ENCODE measurements around the gene RAB3C.
"Not testable (repeated sequence)": the region's sequence is repeated elsewhere in the genome, so short reads cannot be mapped to it uniquely, and the experiment has no call there.

GRCh38 chr5:58710425-58710824 lies 127.5 kb downstream of the RAB3C start:
- TF ChIP-seq POLR2A (IDR thresholded peaks at IDR 0.05) = not testable (repeated sequence)
- TF ChIP-seq, protein P1, sequence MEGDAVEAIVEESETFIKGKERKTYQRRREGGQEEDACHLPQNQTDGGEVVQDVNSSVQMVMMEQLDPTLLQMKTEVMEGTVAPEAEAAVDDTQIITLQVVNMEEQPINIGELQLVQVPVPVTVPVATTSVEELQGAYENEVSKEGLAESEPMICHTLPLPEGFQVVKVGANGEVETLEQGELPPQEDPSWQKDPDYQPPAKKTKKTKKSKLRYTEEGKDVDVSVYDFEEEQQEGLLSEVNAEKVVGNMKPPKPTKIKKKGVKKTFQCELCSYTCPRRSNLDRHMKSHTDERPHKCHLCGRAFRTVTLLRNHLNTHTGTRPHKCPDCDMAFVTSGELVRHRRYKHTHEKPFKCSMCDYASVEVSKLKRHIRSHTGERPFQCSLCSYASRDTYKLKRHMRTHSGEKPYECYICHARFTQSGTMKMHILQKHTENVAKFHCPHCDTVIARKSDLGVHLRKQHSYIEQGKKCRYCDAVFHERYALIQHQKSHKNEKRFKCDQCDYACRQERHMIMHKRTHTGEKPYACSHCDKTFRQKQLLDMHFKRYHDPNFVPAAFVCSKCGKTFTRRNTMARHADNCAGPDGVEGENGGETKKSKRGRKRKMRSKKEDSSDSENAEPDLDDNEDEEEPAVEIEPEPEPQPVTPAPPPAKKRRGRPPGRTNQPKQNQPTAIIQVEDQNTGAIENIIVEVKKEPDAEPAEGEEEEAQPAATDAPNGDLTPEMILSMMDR (IDR thresholded peaks at IDR 0.05) = not testable (repeated sequence)
